Measurements from ENCODE around the gene PAAF1.

GRCh38 chr11:73939096-73939495 is 62.3 kb downstream of the PAAF1 start:
- no peak for TF ChIP-seq THRA (CRISPR knock-in tag; IDR thresholded peaks at IDR 0.05; ENCODE audit: borderline replicate concordance)
- no peak for TF ChIP-seq FOXA1 (IDR thresholded peaks at IDR 0.05)
- no peak for TF ChIP-seq FOXA1 (CRISPR knock-in tag; IDR thresholded peaks at IDR 0.05)
- no peak for TF ChIP-seq POLR2AphosphoS5 (IDR thresholded peaks at IDR 0.05; ENCODE audit: low read depth, low read length)
- TF ChIP-seq CTCF (CRISPR knock-in tag; IDR thresholded peaks at IDR 0.05), result no peak
- no peak for TF ChIP-seq ZBTB7A (CRISPR knock-in tag; IDR thresholded peaks at IDR 0.05)
- TF ChIP-seq ELK4 (CRISPR knock-in tag; IDR thresholded peaks at IDR 0.05; ENCODE audit: borderline replicate concordance), result no peak
- TF ChIP-seq FOXP4 (CRISPR knock-in tag; IDR thresholded peaks at IDR 0.05), result no peak
- TF ChIP-seq THAP7 (CRISPR knock-in tag; IDR thresholded peaks at IDR 0.05), result no peak
- TF ChIP-seq MYC (CRISPR knock-in tag; IDR thresholded peaks at IDR 0.05; ENCODE audit: borderline replicate concordance), result no peak
- no peak for TF ChIP-seq PRPF4 (IDR thresholded peaks at IDR 0.05; ENCODE audit: low read depth, low read length, poor library complexity, severe bottlenecking)
- TF ChIP-seq ZNF296 (CRISPR knock-in tag; conservative IDR thresholded peaks at IDR 0.05), result no peak
- TF ChIP-seq ZNF670 (CRISPR knock-in tag; IDR thresholded peaks at IDR 0.05; ENCODE audit: borderline replicate concordance), result no peak
- no peak for TF ChIP-seq KAT7 (CRISPR knock-in tag; IDR thresholded peaks at IDR 0.05; ENCODE audit: borderline replicate concordance)
- TF ChIP-seq ZKSCAN1 (IDR thresholded peaks at IDR 0.05; ENCODE audit: low read length), result no peak
